Measurements from ENCODE around the gene NCOR1. TPM values are rescaled to one million over a fixed set of nuclear protein-coding genes. Genes with fewer than 3 reads are reported as not detected.

NCOR1 gene
- total RNA-seq, 1 experiment from 2014 or later: 171 TPM

DNA sequence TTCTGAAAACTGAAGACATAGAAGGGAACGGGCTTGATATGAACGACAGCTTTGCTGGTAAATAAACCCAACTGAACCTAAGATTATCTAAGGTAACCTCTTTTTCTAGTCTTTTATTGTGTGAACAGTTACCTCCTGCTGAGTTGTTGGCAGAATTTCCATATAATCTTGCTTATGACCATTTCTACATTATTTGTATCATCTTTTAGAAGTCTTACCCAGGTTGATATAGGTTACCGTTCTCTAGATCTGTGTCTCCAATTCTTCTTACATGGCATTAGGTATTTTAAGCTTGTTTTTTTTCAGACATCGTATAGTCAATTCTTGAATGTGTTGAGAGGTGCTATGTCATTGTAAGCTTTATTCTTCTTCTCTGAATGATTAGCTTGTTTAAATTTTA lies 191.5 kb downstream of the NCOR1 start:
- no TSS peak for BruUV-seq (replicated peaks)

DNA sequence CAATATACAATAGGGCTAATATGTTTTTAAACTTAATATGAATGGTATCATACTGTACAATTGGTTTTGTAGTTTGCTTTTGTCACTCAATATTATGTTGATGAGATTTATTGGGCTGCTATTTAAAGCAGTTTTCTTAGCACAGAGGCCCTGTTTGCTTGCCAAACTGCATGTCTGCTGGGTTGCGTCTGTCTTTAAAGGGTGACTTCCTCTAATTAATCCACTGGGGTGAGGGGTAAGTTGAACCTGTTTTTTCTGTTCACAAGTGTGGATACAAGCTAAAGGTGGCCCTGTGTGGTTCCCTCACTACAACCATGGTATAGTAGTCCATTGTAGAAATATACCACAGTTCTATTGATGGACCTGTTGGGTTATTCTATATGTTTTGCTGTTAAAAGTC lies 196.0 kb downstream of the NCOR1 start:
- H3K4me3 ChIP-seq: no peak overlapping the region
- peaks cover 10% of the 10 kb centered on the region for H3K79me2 ChIP-seq (ENCODE audit: low read depth)
- DNase-seq: no peak
- ChIA-PET POLR2A (ENCODE audit: unreplicated experiment) (no interaction called here), CTCF (interaction anchor here (0.5 kb wide), 1 partner anchor 128 kb away, joined by 6 read pairs; no protein-coding TSS in a partner anchor)
- no peak overlapping the region for H3K27ac ChIP-seq
- no peaks in the 10 kb centered on the region for H4K20me1 ChIP-seq (ENCODE audit: insufficient read depth)
- no peak overlapping the region for H2AFZ ChIP-seq
- H3K4me2 ChIP-seq: no peak overlapping the region
- intact Hi-C loops (cut with micrococcal nuclease; ENCODE audit: unreplicated experiment): no loop called here
- H3F3A ChIP-seq (ENCODE audit: insufficient read depth, low read depth): peaks cover 16% of the 10 kb centered on the region; the same call in 1 of the 2 replicates
- H3K9me3 ChIP-seq (ENCODE audit: insufficient read depth, low read depth): no peaks in the 10 kb centered on the region
- no TSS peak for BruUV-seq (replicated peaks)
- peaks cover 25% of the 10 kb centered on the region for H3K36me3 ChIP-seq (ENCODE audit: low read depth)
- no peaks in the 10 kb centered on the region for H3K27me3 ChIP-seq (ENCODE audit: insufficient read depth, low read depth)
- no peaks in the 10 kb centered on the region for H3K4me1 ChIP-seq (replicated peaks; ENCODE audit: insufficient read depth)
- no peak for TF ChIP-seq EZH2 (IDR thresholded peaks at IDR 0.05; ENCODE audit: low read depth)
- H3K9me2 ChIP-seq (ENCODE audit: insufficient read depth): no peaks in the 10 kb centered on the region

More for the DNA sequence above, 191.5 kb downstream of the NCOR1 start:
- Histone ChIP-seq H3F3A (ENCODE audit: insufficient read depth, low read depth) (peaks cover 51% of the 10 kb centered on the region), H3K9me3 (ENCODE audit: insufficient read depth, low read depth) (no peaks in the 10 kb centered on the region), H3K9me2 (ENCODE audit: insufficient read depth) (no peaks in the 10 kb centered on the region), H3K27me3 (ENCODE audit: insufficient read depth, low read depth) (no peaks in the 10 kb centered on the region), H3K79me2 (ENCODE audit: low read depth) (0 out of 2 replicates have a peak, but pooled peaks cover 6% of the 10 kb centered on the region), H3K36me3 (ENCODE audit: low read depth) (peaks cover 38% of the 10 kb centered on the region), H4K20me1 (ENCODE audit: insufficient read depth) (no peaks in the 10 kb centered on the region), H2AFZ (no peak overlapping the region), H3K4me3 (no peak overlapping the region), H3K4me1 (replicated peaks; ENCODE audit: insufficient read depth) (peaks cover 20% of the 10 kb centered on the region), H3K27ac (no peak overlapping the region), H3K4me2 (no peak overlapping the region)
- no peak for DNase-seq
- CTCF ChIA-PET: no interaction called here
- TF ChIP-seq, protein P1, sequence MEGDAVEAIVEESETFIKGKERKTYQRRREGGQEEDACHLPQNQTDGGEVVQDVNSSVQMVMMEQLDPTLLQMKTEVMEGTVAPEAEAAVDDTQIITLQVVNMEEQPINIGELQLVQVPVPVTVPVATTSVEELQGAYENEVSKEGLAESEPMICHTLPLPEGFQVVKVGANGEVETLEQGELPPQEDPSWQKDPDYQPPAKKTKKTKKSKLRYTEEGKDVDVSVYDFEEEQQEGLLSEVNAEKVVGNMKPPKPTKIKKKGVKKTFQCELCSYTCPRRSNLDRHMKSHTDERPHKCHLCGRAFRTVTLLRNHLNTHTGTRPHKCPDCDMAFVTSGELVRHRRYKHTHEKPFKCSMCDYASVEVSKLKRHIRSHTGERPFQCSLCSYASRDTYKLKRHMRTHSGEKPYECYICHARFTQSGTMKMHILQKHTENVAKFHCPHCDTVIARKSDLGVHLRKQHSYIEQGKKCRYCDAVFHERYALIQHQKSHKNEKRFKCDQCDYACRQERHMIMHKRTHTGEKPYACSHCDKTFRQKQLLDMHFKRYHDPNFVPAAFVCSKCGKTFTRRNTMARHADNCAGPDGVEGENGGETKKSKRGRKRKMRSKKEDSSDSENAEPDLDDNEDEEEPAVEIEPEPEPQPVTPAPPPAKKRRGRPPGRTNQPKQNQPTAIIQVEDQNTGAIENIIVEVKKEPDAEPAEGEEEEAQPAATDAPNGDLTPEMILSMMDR (conservative IDR thresholded peaks at IDR 0.05): no peak
- no peak for TF ChIP-seq EZH2 (IDR thresholded peaks at IDR 0.05; ENCODE audit: low read depth)
- POLR2A ChIA-PET (ENCODE audit: unreplicated experiment): no interaction called here
- intact Hi-C loops (cut with micrococcal nuclease; ENCODE audit: unreplicated experiment): no loop called here

DNA sequence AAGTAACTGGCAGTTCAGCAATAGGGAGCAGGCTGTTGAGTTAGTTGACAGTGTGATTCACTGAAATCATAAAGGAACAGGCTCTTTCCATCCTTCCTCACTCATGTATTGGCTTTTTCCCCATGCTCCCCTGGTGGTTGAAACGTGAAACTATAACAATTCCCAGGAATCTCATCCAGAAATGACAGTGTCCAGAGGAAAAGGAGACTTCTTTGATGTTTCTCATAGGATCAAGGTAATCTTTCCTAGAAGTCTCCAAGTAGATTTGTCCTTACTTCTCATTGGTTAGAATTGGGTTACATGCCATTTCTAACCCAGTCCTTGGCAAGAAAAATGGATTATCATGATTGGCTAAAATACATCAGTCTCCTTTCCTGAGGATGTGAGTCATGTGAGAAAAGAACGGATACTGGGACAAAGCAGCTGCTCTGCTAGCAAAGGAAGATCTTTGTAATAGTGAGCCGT lies 201.4 kb downstream of the NCOR1 start:
- CTCF ChIA-PET: no interaction called here
- POLR2A ChIA-PET (ENCODE audit: unreplicated experiment): no interaction called here
- H3K79me2 ChIP-seq (ENCODE audit: low read depth): peaks cover 21% of the 10 kb centered on the region

More for the DNA sequence above, 201.4 kb downstream of the NCOR1 start:
- intact Hi-C loops (cut with micrococcal nuclease; ENCODE audit: unreplicated experiment): no loop called here
- TF ChIP-seq EZH2 (IDR thresholded peaks at IDR 0.05; ENCODE audit: low read depth): no peak
- TF ChIP-seq, protein P1 (conservative IDR thresholded peaks at IDR 0.05): peak; percentile 55
- no peak overlapping the region for H3K4me3 ChIP-seq
- no peaks in the 10 kb centered on the region for H4K20me1 ChIP-seq (ENCODE audit: insufficient read depth)
- no peak overlapping the region for H2AFZ ChIP-seq
- H3K36me3 ChIP-seq (ENCODE audit: low read depth): peaks cover 40% of the 10 kb centered on the region
- H3K27me3 ChIP-seq (ENCODE audit: insufficient read depth, low read depth): no peaks in the 10 kb centered on the region
- DNase-seq: no peak
- BruUV-seq (replicated peaks): no TSS peak
- no peaks in the 10 kb centered on the region for H3K9me2 ChIP-seq (ENCODE audit: insufficient read depth)
- H3F3A ChIP-seq (ENCODE audit: insufficient read depth, low read depth): peaks cover 15% of the 10 kb centered on the region; the same call in 1 of the 2 replicates
- no peak overlapping the region for H3K27ac ChIP-seq
- no peak overlapping the region for H3K4me2 ChIP-seq
- no peaks in the 10 kb centered on the region for H3K9me3 ChIP-seq (ENCODE audit: insufficient read depth, low read depth)
- H3K4me1 ChIP-seq (replicated peaks; ENCODE audit: insufficient read depth): no peaks in the 10 kb centered on the region
